Activated CD8-positive, alpha-beta T cell treated with anti-CD3 and anti-CD28 coated beads for 36 hours (primary cell): ENCODE data around the gene AFAP1L1. TPM values are rescaled to one million over a fixed set of nuclear protein-coding genes. Genes with fewer than 3 reads are reported as not detected.
A peak's percentile ranks its signal among the peaks of the same experiment; 100 is the strongest.

Source experiments
- ATAC-seq: fragments of 200-7000 bp; cut with Tn5 transposase; one replicate; pipeline ENCODE4 v1.10.0; 2021; ENCODE audit warnings: mild to moderate bottlenecking, moderate library complexity
- CTCF ChIA-PET: fragments of 350-600 bp; sonication (Branson Sonifier 250); formaldehyde crosslinking; loops from one replicate; lab custom pipeline; 2021; ENCODE audit warnings: antibody characterized with exemption; lab: Charles Lee
- POLR2A ChIA-PET: fragments of 350-600 bp; sonication (Branson Sonifier 250); formaldehyde crosslinking; loops from one replicate; lab custom pipeline; 2021; ENCODE audit warnings: antibody characterized with exemption; lab: Charles Lee
- DNase-seq: peaks from one replicate; pipeline ENCODE4 v3.0.0-alpha.2; 2020
- H3K27ac Mint-ChIP-seq: one replicate; pipeline ENCODE4 v1.8.0; 2021; ENCODE audit warnings: mild to moderate bottlenecking, mixed read lengths
- H3K27me3 Mint-ChIP-seq: one replicate; pipeline ENCODE4 v1.8.0; 2021; ENCODE audit warnings: mixed read lengths
- H3K36me3 Mint-ChIP-seq: one replicate; pipeline ENCODE4 v1.8.0; 2021; ENCODE audit warnings: low read depth, mixed read lengths
- H3K4me1 Mint-ChIP-seq: one replicate; pipeline ENCODE4 v1.8.0; 2021; ENCODE audit warnings: low read depth, mixed read lengths
- H3K4me3 Mint-ChIP-seq: one replicate; pipeline ENCODE4 v1.8.0; 2021; ENCODE audit warnings: mild to moderate bottlenecking, moderate library complexity, mixed read lengths
- H3K9me3 Mint-ChIP-seq: one replicate; pipeline ENCODE4 v1.8.0; 2021; ENCODE audit warnings: mixed read lengths
- CTCF ChIP-seq: fragments of 200-600 bp; IDR thresholded peaks from one replicate; pipeline ENCODE4 v1.8.0; 2022; ENCODE audit warnings: antibody characterized with exemption, mild to moderate bottlenecking
- intact Hi-C: fragments of 100-400 bp; cut with micrococcal nuclease; formaldehyde crosslinking; loops from one replicate; pipeline ENCODE4 v1.10.0; 2022
- total RNA-seq, 2 experiments: library from RNA; stranded (reverse); gene quantifications; one replicate each; pipeline ENCODE4 v1.2.3, GENCODE V29; 2021

AFAP1L1 gene
- total RNA-seq, 2 experiments from 2014 or later, result 1.3 to 1.6 TPM

- no peak overlapping the region for H3K27ac Mint-ChIP-seq
- H3K27me3 Mint-ChIP-seq, result no peaks in the 10 kb centered on the region
- ChIA-PET CTCF (interaction anchor here (0.7 to 10.1 kb wide), 35 partner anchors 10 to 659 kb away, joined by 3 to 163 read pairs (median 4); partner anchors contain the start of genes GRPEL2 and PCYOX1L), POLR2A (interaction anchor here (0.6 to 1.4 kb wide), 3 partner anchors 10 to 26 kb away, joined by 3 read pairs; partner anchors contain the start of genes GRPEL2 and PCYOX1L)
- H3K36me3 Mint-ChIP-seq, result peaks cover 8% of the 10 kb centered on the region
- H3K9me3 Mint-ChIP-seq, result no peaks in the 10 kb centered on the region
- peaks cover 5% of the 10 kb centered on the region for H3K4me1 Mint-ChIP-seq
- H3K4me3 Mint-ChIP-seq, result no peak overlapping the region
- peak; percentile 78 for DNase-seq
- peak; percentile 77 for TF ChIP-seq CTCF
- ATAC-seq, result peak; percentile 97
- intact Hi-C loops, result loop anchor here (2.0 kb wide), 1 partner anchor 57 kb away; no protein-coding TSS in a partner anchor
Observed at GRCh38 chr5:149371296-149371962, 99.8 kb downstream of the AFAP1L1 start.

- H3K36me3 Mint-ChIP-seq, result peaks cover 6% of the 10 kb centered on the region
- ChIA-PET CTCF (interaction anchor here (0.7 to 10.1 kb wide), 32 partner anchors 9 to 658 kb away, joined by 3 to 163 read pairs (median 4); partner anchors contain the start of genes GRPEL2 and PCYOX1L), POLR2A (interaction anchor here (0.9 kb wide), 1 partner anchor 14 kb away, joined by 3 read pairs; the partner anchor contains the start of gene PCYOX1L)
- H3K27ac Mint-ChIP-seq, result no peak overlapping the region
- H3K4me3 Mint-ChIP-seq, result no peak overlapping the region
- no peak for TF ChIP-seq CTCF
- no peaks in the 10 kb centered on the region for H3K9me3 Mint-ChIP-seq
- no peak for ATAC-seq
- DNase-seq, result no peak
- intact Hi-C loops, result no loop called here
- H3K27me3 Mint-ChIP-seq, result no peaks in the 10 kb centered on the region
- H3K4me1 Mint-ChIP-seq, result peaks cover 5% of the 10 kb centered on the region
Observed at GRCh38 chr5:149372076-149372795, 100.6 kb downstream of the AFAP1L1 start.

GRCh38 chr5:149372932-149373331 lies 101.3 kb downstream of the AFAP1L1 start:
- Mint-ChIP-seq H3K36me3 (peaks cover 6% of the 10 kb centered on the region), H3K27ac (no peak overlapping the region), H3K4me1 (peaks cover 3% of the 10 kb centered on the region), H3K27me3 (no peaks in the 10 kb centered on the region), H3K4me3 (no peak overlapping the region), H3K9me3 (no peaks in the 10 kb centered on the region)
- POLR2A ChIA-PET, result no interaction called here
- DNase-seq (no peak), ATAC-seq (no peak)
- intact Hi-C loops, result no loop called here
- TF ChIP-seq CTCF, result no peak
- CTCF ChIA-PET, result interaction anchor here (1.1 to 10.1 kb wide), 12 partner anchors 8 to 190 kb away, joined by 3 to 163 read pairs (median 18); partner anchors contain the start of gene PCYOX1L

- Mint-ChIP-seq H3K27me3 (no peaks in the 10 kb centered on the region), H3K9me3 (no peaks in the 10 kb centered on the region), H3K4me3 (no peak overlapping the region), H3K4me1 (no peaks in the 10 kb centered on the region), H3K36me3 (no peaks in the 10 kb centered on the region), H3K27ac (no peak overlapping the region)
- ChIA-PET CTCF (interaction anchor here (3.4 to 9.3 kb wide), 2 partner anchors 16 to 53 kb away, joined by 19 to 145 read pairs; no protein-coding TSS in a partner anchor), POLR2A (interaction anchor here (1.4 kb wide), 1 partner anchor 29 kb away, joined by 4 read pairs; the partner anchor contains the start of gene GRPEL2)
- no peak for ATAC-seq
- intact Hi-C loops, result no loop called here
- no peak for DNase-seq
- no peak for TF ChIP-seq CTCF
Observed at GRCh38 chr5:149374303-149374702, 102.6 kb downstream of the AFAP1L1 start.
